ENCODE data around the gene NXN.

DNA sequence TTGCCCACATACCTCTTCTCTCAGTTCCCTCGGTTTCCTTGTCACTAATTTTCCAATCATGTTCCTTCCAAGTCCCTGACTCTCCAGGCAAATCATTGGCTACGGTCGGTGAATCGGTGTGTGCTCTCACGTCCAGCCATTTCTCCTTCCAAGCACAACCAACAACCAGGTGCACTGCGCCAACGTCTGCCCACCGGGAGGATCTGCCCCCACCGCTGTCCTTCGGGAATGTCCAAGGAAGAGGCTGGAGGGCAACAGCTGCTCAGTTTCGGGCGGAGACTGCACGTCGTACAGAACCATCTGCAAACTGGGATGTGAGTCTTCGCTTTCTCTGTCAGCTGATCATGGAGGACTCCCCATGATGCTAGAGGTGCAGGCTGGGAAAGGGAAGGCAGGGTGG is 8.4 kb upstream of the NXN start:
- TF ChIP-seq, protein P1, sequence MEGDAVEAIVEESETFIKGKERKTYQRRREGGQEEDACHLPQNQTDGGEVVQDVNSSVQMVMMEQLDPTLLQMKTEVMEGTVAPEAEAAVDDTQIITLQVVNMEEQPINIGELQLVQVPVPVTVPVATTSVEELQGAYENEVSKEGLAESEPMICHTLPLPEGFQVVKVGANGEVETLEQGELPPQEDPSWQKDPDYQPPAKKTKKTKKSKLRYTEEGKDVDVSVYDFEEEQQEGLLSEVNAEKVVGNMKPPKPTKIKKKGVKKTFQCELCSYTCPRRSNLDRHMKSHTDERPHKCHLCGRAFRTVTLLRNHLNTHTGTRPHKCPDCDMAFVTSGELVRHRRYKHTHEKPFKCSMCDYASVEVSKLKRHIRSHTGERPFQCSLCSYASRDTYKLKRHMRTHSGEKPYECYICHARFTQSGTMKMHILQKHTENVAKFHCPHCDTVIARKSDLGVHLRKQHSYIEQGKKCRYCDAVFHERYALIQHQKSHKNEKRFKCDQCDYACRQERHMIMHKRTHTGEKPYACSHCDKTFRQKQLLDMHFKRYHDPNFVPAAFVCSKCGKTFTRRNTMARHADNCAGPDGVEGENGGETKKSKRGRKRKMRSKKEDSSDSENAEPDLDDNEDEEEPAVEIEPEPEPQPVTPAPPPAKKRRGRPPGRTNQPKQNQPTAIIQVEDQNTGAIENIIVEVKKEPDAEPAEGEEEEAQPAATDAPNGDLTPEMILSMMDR (conservative IDR thresholded peaks at IDR 0.05) = no peak
- no peak for TF ChIP-seq ZFX (IDR thresholded peaks at IDR 0.05)

Data from C4-2B (cell line).